A172 (cell line): ENCODE results near the gene APOD. TPM values are rescaled to one million over a fixed set of nuclear protein-coding genes. Genes with fewer than 3 reads are reported as not detected.

Source experiments
- DNase-seq: peaks from one replicate; pipeline ENCODE4 v3.0.0-alpha.2; 2015; ENCODE audit warnings: low spot score
- total RNA-seq: library from RNA; depleted of rRNA; stranded (reverse); fragments of >200 nt; shearing (Covaris generic); gene quantifications from 2 replicates; pipeline ENCODE4 v1.2.3, GENCODE V29; 2014

APOD gene
- total RNA-seq, 1 experiment from 2014 or later: 0.17 TPM

DNA sequence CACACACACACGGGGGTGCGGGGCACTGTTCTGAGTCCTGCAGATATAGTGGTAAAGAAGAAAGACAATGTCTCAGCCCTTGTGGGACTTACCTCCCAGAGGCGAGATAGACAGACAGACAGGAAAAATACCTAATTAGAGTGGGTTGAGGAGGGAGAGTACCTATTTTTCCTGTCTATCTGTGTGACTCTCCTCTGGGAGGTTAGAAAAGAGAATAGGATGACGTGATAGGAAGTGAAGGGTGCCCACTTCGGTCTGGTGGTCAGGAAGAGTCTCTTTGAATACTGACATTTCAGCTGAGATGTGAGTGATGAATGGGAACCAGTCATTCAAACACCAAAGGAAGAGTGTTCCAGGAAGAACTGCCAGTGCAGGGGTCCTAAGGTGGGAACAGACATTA, 4.1 kb upstream of the APOD start:
- DNase-seq: no peak

DNA sequence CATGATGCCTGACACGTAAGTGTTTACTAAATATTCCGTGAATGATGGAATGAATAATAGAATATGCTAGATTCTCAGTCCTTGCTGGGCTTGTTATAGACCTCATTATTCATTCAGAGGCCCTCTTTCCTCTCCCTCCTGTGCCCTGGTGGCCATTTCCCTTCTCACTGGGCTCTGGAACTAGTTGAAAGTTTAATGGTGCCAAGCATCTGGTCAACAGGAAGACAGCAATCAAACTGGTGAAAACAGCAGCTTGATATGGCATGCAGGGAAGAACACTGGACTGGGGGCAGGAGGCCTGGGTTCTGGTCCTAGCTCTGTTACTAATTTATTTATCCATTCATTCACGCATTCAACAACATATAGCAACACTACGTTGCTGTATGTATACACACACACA, 3.7 kb upstream of the APOD start:
- DNase-seq: no peak

DNA sequence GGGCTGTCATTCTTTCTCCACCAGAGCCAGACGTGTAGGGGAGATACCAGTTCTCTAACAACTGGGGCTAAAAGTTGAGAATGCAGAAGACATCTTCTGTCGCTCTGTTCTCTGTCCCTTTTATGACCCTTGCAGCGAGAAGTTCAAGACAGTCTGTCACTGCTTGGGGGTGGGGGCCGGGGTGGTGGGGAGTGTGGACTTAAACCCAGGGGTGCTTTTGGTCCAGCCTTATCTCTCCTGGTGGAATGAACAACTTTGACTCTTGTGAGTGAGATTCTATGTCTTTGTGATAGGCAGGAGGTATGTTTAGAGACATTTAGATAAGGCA, 767 bp upstream of the APOD start:
- no peak for DNase-seq

DNA sequence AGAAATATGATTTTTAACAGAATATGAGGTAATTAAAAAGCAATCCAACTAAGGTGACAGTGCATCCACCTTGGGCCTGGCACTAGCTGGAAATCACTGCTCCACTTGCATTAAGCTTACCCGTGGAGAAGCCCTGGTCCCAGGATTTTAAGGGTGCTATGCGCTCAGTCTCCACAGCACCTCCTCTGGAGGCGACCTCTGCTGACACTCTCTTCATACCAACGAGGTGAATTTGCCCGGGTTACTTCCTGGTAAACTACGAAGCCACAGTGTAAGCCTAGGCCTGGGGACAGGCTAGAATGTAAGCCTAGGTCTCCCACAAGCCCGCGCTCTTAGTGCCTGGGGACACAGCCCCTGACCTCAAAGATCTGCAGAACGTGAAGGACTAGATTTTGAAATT, 793 bp downstream of the APOD start:
- DNase-seq: no peak

DNA sequence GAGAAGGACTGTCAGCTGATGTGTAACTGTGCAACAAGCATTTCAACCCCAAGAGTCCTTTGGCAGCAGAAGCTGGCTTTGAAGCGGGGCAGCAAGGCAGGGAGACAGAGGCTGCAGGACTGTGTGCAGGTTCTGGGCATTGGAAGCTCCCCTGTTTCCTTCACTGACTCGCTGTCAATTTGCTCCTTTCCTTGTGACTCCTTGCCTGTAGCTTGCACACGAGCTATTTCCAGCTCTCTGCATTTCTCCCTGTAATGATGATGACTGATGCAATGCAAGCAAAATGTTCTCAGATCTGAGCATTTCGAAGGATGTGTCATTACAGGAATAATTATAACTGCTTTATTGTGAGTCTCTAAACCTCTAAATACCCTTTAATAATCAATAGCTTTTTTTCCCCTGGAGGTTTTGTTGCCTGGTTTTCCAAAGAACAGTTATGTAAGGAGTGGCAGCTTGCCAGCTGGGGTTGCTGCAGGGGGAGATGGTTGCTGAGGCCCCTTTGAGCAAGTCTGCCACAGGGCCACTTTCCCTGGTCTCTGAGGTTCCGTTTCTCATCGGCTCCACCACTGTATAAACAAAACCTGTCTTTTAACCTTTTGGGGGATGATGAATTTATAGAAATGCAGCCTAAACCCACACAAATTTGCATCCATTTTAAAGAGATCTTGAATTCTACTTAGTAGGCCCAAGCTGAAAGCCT, 2.8 kb downstream of the APOD start:
- DNase-seq: no peak

DNA sequence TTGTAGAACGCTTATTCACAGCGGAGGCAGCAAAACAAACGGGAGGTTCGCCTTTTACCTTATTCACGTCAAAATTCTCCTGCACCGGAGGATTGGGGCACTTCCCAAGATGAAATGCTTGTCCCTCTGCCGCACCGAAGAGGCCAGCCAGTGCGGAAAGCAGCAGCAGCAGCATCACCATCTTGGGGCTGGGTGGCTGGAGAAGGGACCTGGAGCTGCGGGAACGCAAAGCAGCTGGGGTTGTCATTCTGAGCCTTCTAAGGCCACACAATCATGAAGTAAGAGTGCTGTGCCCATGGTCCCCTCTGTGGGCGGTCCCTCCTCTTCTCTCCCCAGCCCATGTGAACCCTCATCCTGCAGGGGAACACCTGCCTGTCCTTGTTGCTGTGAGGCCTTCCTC, 4.5 kb downstream of the APOD start:
- no peak for DNase-seq

DNA sequence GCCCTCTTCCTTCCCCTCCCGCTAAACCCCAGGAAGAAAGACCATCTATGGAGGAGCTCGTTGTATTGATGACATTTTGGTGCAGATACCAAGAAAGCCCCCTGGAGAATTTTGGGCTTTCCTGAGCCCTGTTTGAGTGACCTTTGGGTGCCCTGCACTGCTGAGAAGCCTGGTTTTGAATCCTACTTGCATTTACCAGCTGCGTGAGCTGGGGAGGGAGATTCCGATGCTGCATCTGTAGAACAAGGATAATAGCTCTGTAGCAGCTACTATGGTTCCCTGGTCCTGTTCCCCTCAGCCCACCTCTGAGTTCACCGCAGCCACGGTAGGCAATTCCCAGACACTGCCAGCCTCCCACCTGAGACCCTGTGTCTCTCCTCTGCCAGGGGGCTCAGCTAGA, 5.2 kb downstream of the APOD start:
- DNase-seq: no peak

DNA sequence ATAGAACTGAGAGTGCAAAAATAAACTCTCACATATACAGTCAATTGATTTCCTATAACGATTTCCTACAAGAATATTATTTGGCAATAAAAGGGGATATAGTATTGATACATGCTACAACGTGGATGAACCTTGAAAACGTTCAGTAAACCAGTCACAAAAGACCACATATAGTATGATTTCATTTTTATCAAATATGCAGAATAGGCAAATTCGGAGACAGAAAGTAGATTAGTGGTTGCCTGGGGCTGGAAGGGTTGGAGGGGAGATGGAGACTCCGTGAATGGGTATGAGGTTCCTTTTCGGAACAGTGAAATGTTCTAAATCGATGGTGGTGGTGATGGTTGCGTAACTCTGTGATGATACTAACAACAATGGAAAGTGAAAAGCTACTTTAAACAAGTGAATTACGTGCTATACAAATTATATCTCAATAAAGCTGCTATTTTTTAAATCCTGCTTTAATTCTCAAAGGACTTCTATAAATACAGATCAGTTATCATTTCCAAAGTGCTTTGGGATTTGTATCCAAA, 6.0 kb downstream of the APOD start:
- DNase-seq: no peak

DNA sequence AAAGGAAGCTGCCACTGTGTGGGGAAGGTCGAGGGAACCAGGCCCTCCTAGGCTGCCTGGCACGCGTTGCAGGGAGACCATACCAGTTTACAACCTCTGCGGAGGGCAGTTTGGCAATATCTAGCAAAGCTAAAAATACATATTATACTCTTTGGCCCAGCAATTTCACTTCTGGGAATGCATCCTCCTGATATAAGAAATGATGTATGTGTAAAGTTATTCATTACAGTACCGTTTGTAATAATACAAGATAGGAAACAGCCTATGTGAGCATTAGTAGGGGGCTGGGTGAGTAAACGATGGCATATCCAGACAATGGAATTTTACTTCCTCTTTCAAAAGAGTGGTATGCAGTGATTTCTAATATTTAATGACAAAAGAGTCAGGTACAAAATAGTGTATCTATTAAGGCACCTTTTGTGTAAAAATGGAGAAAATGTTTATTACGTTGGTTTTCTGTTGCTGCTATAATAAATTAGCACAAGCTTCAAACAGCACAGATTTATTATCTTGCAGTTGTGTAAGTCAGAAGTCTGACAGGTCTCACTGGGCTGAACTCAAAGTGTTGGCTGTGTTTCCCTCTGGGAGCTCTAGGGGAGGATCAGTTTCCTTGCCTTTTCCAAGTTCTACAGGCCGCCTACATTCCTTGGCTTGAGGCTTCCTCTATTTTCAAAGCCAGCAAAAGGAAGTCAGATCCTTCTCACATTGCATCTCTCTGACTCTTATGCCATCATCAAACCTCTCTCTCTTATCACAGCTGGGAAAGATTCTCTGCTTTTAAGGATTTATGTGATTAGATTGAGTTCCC, 9.0 kb downstream of the APOD start:
- DNase-seq: no peak

DNA sequence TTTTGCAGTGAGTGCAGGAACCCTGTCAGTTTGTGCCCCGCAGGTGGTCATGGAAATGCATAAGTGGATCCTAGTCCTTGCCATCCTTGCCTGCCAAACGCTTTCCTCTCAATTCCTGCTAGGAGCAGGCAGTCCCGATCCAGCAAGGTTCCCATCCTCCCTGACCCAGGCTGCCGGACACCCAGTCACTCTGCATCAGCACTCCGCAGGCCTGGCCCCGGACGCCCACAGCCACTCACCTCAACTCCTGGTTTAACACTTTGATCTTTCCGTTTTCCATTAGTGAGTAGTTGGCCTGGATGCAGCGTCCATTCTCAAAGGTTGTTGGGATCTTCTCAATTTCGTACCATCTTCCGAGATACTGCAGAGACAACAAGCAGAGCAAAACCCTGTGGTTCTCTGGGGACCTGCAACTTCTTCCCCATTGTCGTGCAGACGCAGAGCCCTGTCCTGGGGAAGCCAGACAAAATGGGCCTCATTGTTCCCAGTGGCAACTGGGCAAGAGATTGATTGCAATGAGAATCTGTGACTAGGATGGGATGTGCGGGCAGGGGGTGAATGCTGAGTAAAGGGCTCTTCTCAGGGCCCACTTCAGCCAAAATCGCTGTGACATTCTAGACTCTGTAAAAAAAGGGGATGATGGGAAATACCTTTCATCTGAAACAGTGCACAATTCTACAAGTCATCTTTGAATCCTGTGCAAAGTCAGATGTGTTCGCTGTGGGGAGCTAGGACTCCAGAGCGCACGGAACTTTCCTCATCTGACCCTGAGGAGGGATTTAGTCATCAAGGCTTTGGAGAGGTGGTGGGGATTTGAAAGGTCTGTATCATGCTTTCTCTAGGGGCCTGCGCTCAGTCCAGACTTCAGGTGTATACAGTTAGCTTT, 9.9 kb downstream of the APOD start:
- DNase-seq: no peak

DNA sequence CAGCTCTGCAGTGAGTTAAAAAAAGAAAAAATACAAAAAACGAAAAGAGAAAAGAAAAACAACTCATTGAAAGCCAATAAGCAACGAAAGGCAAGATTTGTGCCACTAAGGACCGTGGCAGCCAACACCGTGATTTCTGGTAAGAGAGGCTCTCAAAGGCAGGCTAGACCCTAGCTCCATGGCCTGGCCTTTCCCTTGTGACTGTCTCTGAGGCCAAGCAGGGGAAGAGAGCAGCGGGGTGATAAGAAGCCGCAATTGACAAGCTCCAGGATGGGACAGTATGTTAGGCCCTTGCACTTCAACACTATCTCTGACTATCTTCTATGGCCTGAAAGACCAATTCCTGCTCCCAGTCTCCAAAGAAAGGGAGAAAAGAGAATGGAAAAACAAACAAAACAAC, 12.4 kb downstream of the APOD start:
- DNase-seq: no peak

DNA sequence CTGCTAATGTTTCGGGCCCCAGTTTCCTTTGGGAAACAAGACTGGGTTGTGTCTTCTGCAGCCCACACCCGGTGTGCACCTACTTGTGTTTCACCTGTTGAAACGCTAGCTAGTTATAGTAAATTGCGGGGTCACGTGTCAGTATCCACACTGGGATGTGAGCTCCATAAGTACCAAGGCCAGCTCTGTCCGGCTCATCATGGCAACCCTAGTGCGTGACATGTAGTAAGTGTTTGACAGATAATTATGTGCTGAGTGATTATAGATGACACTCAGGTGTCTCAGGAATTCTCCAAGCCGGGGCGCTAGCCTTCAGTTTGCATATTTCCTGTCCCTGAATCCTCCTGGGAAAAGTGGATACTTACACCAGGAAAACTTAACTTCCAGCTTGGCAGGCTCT, 12.8 kb downstream of the APOD start:
- no peak for DNase-seq

DNA sequence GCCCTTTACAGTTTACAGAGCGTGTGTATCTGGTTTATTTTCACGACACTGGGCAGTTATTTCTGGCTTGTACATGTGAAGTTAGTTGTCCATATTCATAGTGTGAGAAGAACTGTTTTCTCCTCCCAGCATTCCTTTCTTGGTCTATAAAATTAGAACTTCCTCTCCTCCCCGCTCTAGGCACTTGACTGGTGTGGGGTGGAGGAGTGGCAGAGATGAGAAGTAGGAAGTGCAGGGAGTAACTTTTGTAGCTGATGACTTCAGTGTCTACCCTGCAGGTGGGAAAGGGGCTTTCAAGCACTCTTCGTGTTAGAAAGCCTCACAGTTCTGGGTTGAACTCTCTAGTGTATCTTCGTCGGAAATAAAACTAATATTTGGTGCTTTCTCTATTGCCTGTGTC, 13.4 kb downstream of the APOD start:
- DNase-seq: no peak

DNA sequence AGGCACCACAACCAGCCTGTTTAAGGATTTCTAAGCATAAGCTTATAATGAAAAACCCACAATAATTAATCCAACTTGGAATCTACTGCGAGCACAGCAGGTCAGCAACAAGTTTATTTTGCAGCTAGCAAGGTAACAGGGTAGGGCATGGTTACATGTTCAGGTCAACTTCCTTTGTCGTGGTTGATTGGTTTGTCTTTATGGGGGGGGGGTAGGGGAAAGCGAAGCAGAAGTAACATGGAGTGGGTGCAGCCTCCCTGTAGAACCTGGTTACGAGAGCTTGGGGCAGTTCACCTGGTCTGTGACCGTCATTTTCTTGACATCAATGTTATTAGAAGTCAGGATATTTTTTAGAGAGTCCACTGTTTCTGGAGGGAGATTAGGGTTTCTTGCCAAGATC, 15.1 kb downstream of the APOD start:
- no peak for DNase-seq

DNA sequence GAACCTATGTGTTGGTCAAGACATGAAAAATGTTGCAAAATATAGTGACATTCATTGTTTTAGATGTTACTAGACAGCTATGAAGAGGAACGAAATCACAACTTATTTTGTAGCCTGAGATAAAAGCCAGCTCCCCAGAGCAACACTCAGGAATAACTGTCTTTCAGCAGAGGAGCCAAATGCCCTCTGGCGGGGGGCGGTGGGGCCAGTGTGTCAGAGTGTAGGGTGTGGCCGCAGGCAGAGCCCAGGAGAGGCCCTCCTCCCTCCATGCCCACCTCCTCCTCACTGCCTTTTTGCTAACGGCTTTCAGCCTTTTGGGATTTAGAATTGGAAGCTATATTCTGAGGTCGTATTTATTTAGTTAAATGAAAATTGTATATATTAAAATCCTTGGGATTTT, 16.9 kb downstream of the APOD start:
- DNase-seq: peak; percentile 43

DNA sequence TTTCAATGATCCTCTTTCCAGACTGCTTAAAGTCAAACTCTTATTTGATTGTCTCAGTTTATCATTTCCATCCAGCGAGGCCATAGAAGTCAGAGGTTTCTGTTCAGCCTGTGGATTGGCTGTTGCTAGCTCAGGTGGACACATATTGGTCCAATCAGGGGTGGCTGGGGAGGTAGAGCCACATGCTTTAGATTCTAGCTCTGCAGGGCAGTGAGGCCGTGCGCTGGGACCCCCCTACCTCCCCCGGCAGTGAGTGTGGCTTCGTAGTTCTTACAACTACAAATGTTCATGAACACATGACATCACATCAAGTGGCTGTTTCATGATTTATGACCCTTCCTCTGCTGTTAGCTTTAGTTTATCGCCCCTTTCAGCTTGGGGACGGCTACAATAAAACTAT, 18.0 kb downstream of the APOD start:
- DNase-seq: no peak

DNA sequence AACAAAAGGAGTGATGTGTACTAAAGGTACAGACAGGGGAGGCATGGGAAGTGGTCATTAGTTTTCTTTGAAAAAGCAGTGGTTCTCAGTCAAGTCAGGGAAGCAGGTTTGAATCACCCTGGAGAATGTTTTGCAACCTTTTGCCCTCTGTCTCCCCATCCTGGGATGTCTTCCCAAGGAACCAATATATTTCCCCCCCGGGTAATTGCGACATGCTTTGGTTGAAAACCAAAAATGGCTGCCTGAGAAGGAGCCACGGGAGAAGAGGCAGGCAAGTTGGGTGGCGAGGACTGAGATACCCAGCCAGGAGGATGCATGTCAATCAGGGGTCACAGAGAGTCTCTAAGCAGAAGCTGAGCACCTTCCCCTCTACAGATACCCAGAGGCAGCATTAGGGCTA, 20.4 kb downstream of the APOD start:
- no peak for DNase-seq

DNA sequence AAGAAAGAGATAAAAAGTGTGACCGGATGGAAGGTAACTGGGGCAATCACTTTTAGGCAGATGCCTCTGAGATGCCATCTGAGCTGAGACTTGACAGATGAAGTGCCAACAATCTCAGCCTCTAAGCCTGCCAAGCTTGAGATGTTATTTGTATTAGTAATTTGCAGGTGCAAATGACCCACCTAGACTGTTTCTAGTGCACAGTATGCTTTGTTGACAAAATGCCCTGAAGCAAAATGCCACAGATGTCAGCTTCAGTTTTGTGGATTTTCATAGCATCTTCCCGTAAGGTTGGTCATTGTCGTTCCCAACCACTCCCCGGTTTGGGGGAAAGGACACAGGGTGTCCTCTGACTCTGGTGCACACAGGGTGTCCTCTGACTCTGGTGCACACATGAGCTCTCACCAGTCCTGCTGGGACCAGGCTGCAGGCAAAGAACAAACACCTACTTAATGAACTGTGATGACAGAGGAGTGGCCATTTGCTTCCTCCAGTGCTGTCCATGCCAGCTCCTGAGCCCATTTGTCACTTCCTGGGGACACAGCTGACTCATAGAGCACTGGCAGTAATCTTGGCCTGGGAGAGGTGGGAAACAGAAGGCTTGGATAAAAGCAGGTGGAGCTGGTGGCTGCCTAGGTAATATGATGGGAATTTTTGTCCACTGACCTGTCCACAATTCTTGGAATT, 23.9 kb downstream of the APOD start:
- DNase-seq: peak; percentile 60

DNA sequence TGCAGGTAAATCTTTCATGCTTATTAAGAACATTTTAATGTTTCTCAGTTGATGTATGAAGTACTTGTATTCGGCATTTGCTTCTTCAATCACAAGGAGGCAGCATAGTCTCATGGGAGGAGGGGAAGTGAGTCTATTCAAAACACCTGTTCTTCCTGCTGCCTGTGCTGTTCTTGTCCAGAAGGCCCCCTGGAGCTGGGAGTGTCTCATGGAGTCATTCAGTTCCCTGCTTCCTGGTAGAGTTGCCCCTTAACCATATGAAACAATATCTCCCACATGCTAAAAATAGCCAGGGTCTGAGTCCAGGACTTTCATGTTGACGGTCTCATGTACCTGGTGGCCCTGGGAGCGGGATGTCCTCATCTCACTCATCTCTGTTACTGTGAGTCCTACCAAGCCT, 25.1 kb downstream of the APOD start:
- peak; percentile 42 for DNase-seq

DNA sequence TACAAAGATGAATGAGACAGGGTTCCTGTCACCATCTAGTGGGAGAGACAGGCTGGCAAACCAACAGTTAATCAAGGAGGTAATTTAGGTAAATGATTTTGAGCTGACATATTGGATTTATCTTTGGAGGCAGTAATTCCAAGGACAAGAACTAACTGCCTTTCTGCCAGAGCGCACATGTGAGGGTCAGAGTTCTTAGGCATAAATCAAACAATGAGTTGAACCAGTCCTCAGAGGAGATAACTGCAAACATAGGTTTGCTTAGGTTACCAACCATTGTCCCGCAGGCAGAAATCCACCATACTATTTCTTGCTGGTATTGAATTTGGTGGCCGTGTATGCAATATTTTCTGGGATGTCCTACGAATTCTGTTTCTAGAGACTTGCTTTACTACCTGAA, 26.4 kb downstream of the APOD start:
- no peak for DNase-seq

DNA sequence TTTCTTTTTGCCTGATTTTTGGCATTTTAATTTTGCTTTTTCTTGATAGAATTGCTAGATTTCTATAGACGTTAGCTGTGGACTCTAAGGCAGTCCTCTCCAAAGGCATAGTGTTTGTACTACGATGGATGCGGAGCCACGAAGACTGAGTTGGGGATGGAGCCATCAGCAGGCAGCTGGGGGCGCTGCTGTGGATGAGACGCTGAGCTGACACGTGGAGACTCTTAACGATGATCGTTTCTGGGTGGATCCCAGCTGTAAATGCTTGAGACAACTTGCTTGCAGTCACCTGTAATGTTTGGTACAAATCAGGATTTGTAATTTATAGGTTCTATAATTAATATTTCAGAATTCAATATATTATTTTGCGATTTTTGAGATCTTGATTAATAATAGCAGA, 27.4 kb downstream of the APOD start:
- DNase-seq: no peak

DNA sequence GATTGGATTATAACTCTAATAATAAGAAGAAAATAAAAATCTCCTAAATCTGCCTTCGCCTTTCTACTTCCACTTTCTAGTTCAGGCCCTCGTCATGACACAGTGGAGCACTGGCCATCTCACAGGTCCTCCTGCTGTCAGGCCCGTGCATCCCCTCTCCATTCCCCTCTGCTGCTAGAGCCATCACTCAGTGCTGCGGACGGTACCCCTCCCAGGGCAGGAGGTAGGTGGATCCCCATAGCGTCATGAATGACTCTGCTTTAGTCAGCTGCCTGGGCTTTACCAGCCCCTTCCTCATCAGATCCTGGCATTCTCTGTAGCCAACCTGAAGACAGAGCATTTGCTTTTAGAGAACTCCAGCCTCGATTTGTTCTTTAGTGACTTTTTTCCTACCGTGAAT, 28.6 kb downstream of the APOD start:
- no peak for DNase-seq
